Fibroblast of lung (primary cell): ENCODE measurements around the gene SMIM31. TPM values are rescaled to one million over a fixed set of nuclear protein-coding genes. Genes with fewer than 3 reads are reported as not detected.

Source experiments
- DNase-seq, 2 donors: peaks; one replicate each; pipeline versions ENCODE4 v3.0.0 to v3.0.0-alpha.2; 2010; ENCODE audit warnings: low read depth in 2 of 2
- H2AFZ ChIP-seq: 2 replicates; pipeline ENCODE4 v1.5.1; 2012; ENCODE audit warnings: low read length, control low read depth, inconsistent platforms
- H3K27ac ChIP-seq: 2 replicates; pipeline ENCODE4 v1.5.1; 2011; ENCODE audit warnings: low read length, control low read depth; ENCODE audit not compliant: insufficient read depth
- H3K27me3 ChIP-seq: 2 replicates; pipeline ENCODE4 v1.5.1; 2011; ENCODE audit warnings: mild to moderate bottlenecking, low read length; ENCODE audit not compliant: control insufficient read depth, insufficient read depth
- H3K36me3 ChIP-seq: 2 replicates; pipeline ENCODE4 v1.5.1; 2011; ENCODE audit warnings: low read length; ENCODE audit not compliant: control insufficient read depth, insufficient read depth
- H3K4me1 ChIP-seq: 2 replicates; pipeline ENCODE4 v1.5.1; 2011; ENCODE audit warnings: low read length; ENCODE audit not compliant: control insufficient read depth, insufficient read depth; ENCODE audit errors: extremely low read depth
- H3K4me2 ChIP-seq: 2 replicates; pipeline ENCODE4 v1.5.1; 2011; ENCODE audit warnings: low read length, control low read depth; ENCODE audit not compliant: insufficient read depth; ENCODE audit errors: extremely low read depth
- H3K4me3 ChIP-seq, 4 experiments: fragments of 200-600 bp in 1 of 4; sonication (generic) in 1 of 4; replicated peaks in 1 of 4; 2 replicates each; pipeline ENCODE4 v1.5.1; 2011 to 2016; ENCODE audit warnings: low read length in 4 of 4, low read depth in 3 of 4, mild to moderate bottlenecking in 3 of 4, control low read depth in 2 of 4, inconsistent platforms in 1 of 4, mixed read lengths in 1 of 4; ENCODE audit not compliant: insufficient read depth in 1 of 4; ENCODE audit errors: control extremely low read depth in 1 of 4
- H3K79me2 ChIP-seq: 2 replicates; pipeline ENCODE4 v1.5.1; 2012; ENCODE audit warnings: mild to moderate bottlenecking, low read length, inconsistent platforms; ENCODE audit not compliant: control insufficient read depth, insufficient read depth
- H3K9ac ChIP-seq: 2 replicates; pipeline ENCODE4 v1.5.1; 2011; ENCODE audit warnings: mild to moderate bottlenecking, low read length, control low read depth; ENCODE audit not compliant: insufficient read depth
- H3K9me3 ChIP-seq: 2 replicates; pipeline ENCODE4 v1.5.1; 2012; ENCODE audit warnings: low read depth, low read length; ENCODE audit not compliant: control insufficient read depth, insufficient read depth
- H4K20me1 ChIP-seq: 2 replicates; pipeline ENCODE4 v1.5.1; 2011; ENCODE audit warnings: low read length; ENCODE audit not compliant: control insufficient read depth, insufficient read depth; ENCODE audit errors: extremely low read depth
- EZH2 ChIP-seq: IDR thresholded peaks from 2 replicates; pipeline ENCODE4 v1.5.1; 2012; ENCODE audit warnings: low read length, control low read depth, mild to moderate bottlenecking; ENCODE audit errors: missing control alignments
- polyA plus RNA-seq, 2 donors: library from polyadenylated mRNA; depleted of rRNA in 1 of 2; stranded (reverse) in 1 of 2; unstranded in 1 of 2; fragments of >200 nt; gene quantifications; 2 replicates each; pipeline ENCODE4 v1.2.1, GENCODE V29; 2011 to 2012; ENCODE audit warnings: missing spikeins in 1 of 2
- total RNA-seq: library from RNA; depleted of rRNA; stranded (reverse); fragments of >200 nt; gene quantifications from 2 replicates; pipeline ENCODE4 v1.2.1, GENCODE V29; 2014
- TF ChIP-seq, protein P1 (sequence below), 2 donors: IDR thresholded peaks in 1 of 2; conservative IDR thresholded peaks in 1 of 2; 1 replicate in 1 of 2; 2 replicates in 1 of 2; pipeline ENCODE4 v1.5.1; 2011 to 2012; ENCODE audit warnings: low read length in 2 of 2, control low read depth in 1 of 2, inconsistent platforms in 1 of 2, low read depth in 1 of 2, mild to moderate bottlenecking in 1 of 2

SMIM31 gene
- total and polyA plus RNA-seq, 2 donors (not counting 1 experiment from before 2014, with no cell fraction given) = not detected

GRCh38 chr4:164780839-164781238, 26.9 kb downstream of the SMIM31 start:
- Histone ChIP-seq H3K9ac (no peak overlapping the region), H4K20me1 (no peaks in the 10 kb centered on the region), H3K27ac (no peak overlapping the region), H3K79me2 (no peaks in the 10 kb centered on the region), H3K4me3 (no peak overlapping the region), H3K4me1 (no peaks in the 10 kb centered on the region), H2AFZ (no peak overlapping the region), H3K27me3 (no peaks in the 10 kb centered on the region), H3K36me3 (no peaks in the 10 kb centered on the region), H3K9me3 (no peaks in the 10 kb centered on the region), H3K4me2 (no peak overlapping the region)
- no peak for DNase-seq
- no peak for TF ChIP-seq EZH2
- TF ChIP-seq, protein P1, sequence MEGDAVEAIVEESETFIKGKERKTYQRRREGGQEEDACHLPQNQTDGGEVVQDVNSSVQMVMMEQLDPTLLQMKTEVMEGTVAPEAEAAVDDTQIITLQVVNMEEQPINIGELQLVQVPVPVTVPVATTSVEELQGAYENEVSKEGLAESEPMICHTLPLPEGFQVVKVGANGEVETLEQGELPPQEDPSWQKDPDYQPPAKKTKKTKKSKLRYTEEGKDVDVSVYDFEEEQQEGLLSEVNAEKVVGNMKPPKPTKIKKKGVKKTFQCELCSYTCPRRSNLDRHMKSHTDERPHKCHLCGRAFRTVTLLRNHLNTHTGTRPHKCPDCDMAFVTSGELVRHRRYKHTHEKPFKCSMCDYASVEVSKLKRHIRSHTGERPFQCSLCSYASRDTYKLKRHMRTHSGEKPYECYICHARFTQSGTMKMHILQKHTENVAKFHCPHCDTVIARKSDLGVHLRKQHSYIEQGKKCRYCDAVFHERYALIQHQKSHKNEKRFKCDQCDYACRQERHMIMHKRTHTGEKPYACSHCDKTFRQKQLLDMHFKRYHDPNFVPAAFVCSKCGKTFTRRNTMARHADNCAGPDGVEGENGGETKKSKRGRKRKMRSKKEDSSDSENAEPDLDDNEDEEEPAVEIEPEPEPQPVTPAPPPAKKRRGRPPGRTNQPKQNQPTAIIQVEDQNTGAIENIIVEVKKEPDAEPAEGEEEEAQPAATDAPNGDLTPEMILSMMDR (conservative IDR thresholded peaks at IDR 0.05 in 1 of 2, IDR thresholded peaks at IDR 0.05 in 1 of 2; ENCODE audit: low read depth in 1 of 2, low read length in 2 of 2) = no peak

DNA sequence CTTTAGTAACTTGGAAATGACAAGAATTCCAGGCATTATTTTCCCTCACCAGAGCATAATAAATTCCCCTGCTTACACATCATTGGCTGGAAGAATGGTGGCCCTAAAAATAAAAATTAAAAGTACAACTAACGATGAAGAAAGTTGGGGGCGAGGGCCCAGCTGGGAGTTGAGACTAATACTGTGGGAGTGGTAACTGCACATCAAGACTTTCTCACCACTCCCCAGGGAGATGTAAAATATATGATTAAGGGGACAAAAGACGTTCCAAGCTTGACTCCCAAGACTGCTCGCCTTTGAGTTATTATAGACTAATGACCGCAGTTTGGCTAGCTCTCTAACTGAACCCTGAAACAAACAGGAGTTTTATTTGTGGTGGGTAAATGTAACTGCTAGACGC, 30.0 kb downstream of the SMIM31 start:
- Histone ChIP-seq H3K4me1 (no peaks in the 10 kb centered on the region), H3K36me3 (no peaks in the 10 kb centered on the region), H3K9ac (no peak overlapping the region), H4K20me1 (no peaks in the 10 kb centered on the region), H2AFZ (no peak overlapping the region), H3K79me2 (no peaks in the 10 kb centered on the region), H3K27ac (no peak overlapping the region), H3K9me3 (no peaks in the 10 kb centered on the region), H3K4me2 (no peak overlapping the region), H3K4me3 (no peak overlapping the region), H3K27me3 (no peaks in the 10 kb centered on the region)
- TF ChIP-seq EZH2 = no peak
- TF ChIP-seq, protein P1 (conservative IDR thresholded peaks at IDR 0.05 in 1 of 2, IDR thresholded peaks at IDR 0.05 in 1 of 2; ENCODE audit: low read depth in 1 of 2, low read length in 2 of 2) = no peak
- DNase-seq = no peak

DNA sequence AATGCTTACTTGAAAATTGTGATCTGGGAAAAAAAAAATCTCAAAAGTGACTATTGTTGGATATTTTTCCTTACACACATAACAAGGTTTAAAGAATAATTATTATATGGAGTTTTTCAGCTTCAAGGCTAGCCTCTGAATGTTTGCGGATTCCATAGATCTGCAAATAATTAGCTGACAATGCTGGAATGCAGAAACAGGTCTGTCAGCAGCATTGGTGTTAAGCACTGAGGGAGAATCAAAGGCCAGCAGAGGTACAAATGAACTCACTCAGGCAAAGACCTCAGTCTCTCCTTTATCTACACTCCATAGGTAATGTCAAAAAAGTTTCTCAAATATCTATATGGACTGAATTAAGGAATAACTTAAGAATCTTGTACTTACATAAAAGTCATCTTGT, 35.1 kb downstream of the SMIM31 start:
- Histone ChIP-seq H4K20me1 (no peaks in the 10 kb centered on the region), H3K27ac (no peak overlapping the region), H3K4me1 (no peaks in the 10 kb centered on the region), H3K4me2 (no peak overlapping the region), H3K9ac (no peak overlapping the region), H3K9me3 (no peaks in the 10 kb centered on the region), H3K36me3 (no peaks in the 10 kb centered on the region), H3K27me3 (no peaks in the 10 kb centered on the region), H3K4me3 (no peak overlapping the region), H2AFZ (no peak overlapping the region), H3K79me2 (no peaks in the 10 kb centered on the region)
- no peak for DNase-seq
- TF ChIP-seq, protein P1 (conservative IDR thresholded peaks at IDR 0.05 in 1 of 2, IDR thresholded peaks at IDR 0.05 in 1 of 2; ENCODE audit: low read depth in 1 of 2, low read length in 2 of 2) = no peak
- no peak for TF ChIP-seq EZH2
